Panc1 (cell line): Measurements from ENCODE around the gene ARHGAP31. TPM values are rescaled to one million over a fixed set of nuclear protein-coding genes. Genes with fewer than 3 reads are reported as not detected.

Experiments used
- ATAC-seq: fragments of 200-7000 bp; cut with Tn5 transposase; 2 replicates; pipeline ENCODE4 v1.9.1; 2020; ENCODE audit warnings: mild to moderate bottlenecking, moderate library complexity
- BruUV-seq: library from RNA; stranded (reverse); fragments of 400-500 nt; replicated peaks from 2 replicates; lab custom pipeline; 2021; lab: Mats Ljungman, UMichigan
- CTCF ChIA-PET: fragments of 300-600 bp; sonication (Branson Sonifier 250); formaldehyde crosslinking; loops from one replicate; lab custom pipeline; 2022; ENCODE audit warnings: antibody characterized with exemption; lab: Charles Lee
- POLR2A ChIA-PET: fragments of 300-600 bp; sonication (Branson Sonifier 250); formaldehyde crosslinking; loops from one replicate; lab custom pipeline; 2022; ENCODE audit warnings: antibody characterized with exemption; lab: Charles Lee
- DNase-seq: peaks from one replicate; pipeline ENCODE4 v3.0.0-alpha.2; 2010; ENCODE audit warnings: low read depth, low spot score
- H3K27ac ChIP-seq: 2 replicates; pipeline ENCODE4 v1.5.1; 2011; ENCODE audit warnings: mild to moderate bottlenecking, low read length, inconsistent platforms
- H3K27me3 ChIP-seq: fragments of 200-500 bp; sonication (Bioruptor generic); 2 replicates; pipeline ENCODE4 v1.6.0; 2014; ENCODE audit warnings: low read length, inconsistent platforms; ENCODE audit not compliant: control insufficient read depth, insufficient read depth
- H3K36me3 ChIP-seq: fragments of 200-500 bp; sonication (Bioruptor generic); 2 replicates; pipeline ENCODE4 v1.5.1; 2014; ENCODE audit warnings: inconsistent platforms, mild to moderate bottlenecking, low read length, moderate library complexity; ENCODE audit not compliant: control insufficient read depth, insufficient read depth
- H3K4me1 ChIP-seq: 2 replicates; pipeline ENCODE4 v1.5.1; 2011; ENCODE audit warnings: inconsistent platforms, mild to moderate bottlenecking, low read length, moderate library complexity; ENCODE audit not compliant: control insufficient read depth, insufficient read depth
- H3K4me3 ChIP-seq, 2 experiments: 2 replicates each; pipeline ENCODE4 v1.5.1; 2011 to 2012; ENCODE audit warnings: low read depth in 2 of 2, low read length in 2 of 2, mild to moderate bottlenecking in 2 of 2, inconsistent platforms in 1 of 2, moderate library complexity in 1 of 2
- H3K9me3 ChIP-seq: fragments of 200-500 bp; sonication (Bioruptor generic); 2 replicates; pipeline ENCODE4 v1.5.1; 2014; ENCODE audit warnings: low read depth, mild to moderate bottlenecking, inconsistent platforms, low read length, moderate library complexity; ENCODE audit not compliant: control insufficient read depth, insufficient read depth
- CTCF ChIP-seq: fragments of 450-650 bp; IDR thresholded peaks from 2 replicates; pipeline ENCODE4 v1.5.1; 2017; ENCODE audit warnings: mild to moderate bottlenecking
- POLR2AphosphoS5 ChIP-seq: IDR thresholded peaks from 2 replicates; pipeline ENCODE4 v1.6.1; 2012; ENCODE audit warnings: mild to moderate bottlenecking, low read depth, low read length, moderate library complexity
- REST ChIP-seq, 2 experiments: IDR thresholded peaks; 2 replicates each; pipeline ENCODE4 v1.6.1; 2011 to 2012; ENCODE audit warnings: low read depth in 2 of 2, control low read depth in 1 of 2, low read length in 1 of 2, mild to moderate bottlenecking in 1 of 2, moderate library complexity in 1 of 2; ENCODE audit not compliant: insufficient read depth in 1 of 2
- SIN3A ChIP-seq: IDR thresholded peaks from 2 replicates; pipeline ENCODE4 v1.6.1; 2012; ENCODE audit warnings: low read depth, mild to moderate bottlenecking, low read length, moderate library complexity, borderline replicate concordance; ENCODE audit not compliant: insufficient read depth
- TCF7L2 ChIP-seq: IDR thresholded peaks from 2 replicates; pipeline ENCODE4 v1.6.1; 2011; ENCODE audit warnings: mild to moderate bottlenecking, low read depth, low read length, inconsistent platforms
- in situ Hi-C: cut with HindIII; loops from 2 replicates; pipeline ENCODE4 v1.10.0; 2016; ENCODE audit warnings: low sequenced_read_pairs, low pct_unique_long_range_greater_than_20kb
- intact Hi-C: fragments of 100-400 bp; cut with micrococcal nuclease; formaldehyde crosslinking; loops from one replicate; pipeline ENCODE4 v1.10.0; 2022; ENCODE audit not compliant: unreplicated experiment
- total RNA-seq: library from RNA; stranded (reverse); gene quantifications from one replicate; pipeline ENCODE4 v1.2.1, GENCODE V29; 2021; ENCODE audit not compliant: unreplicated experiment

Gene ARHGAP31
- total RNA-seq, 1 experiment from 2014 or later = 7.6 TPM

GRCh38 chr3:119308355-119308754, 14.2 kb downstream of the ARHGAP31 start:
- DNase-seq (no peak), ATAC-seq (no peak)
- CTCF ChIA-PET = no interaction called here
- POLR2A ChIA-PET = no interaction called here
- H3K9me3 ChIP-seq = no peaks in the 10 kb centered on the region
- in situ Hi-C loops (no loop called here), intact Hi-C loops (no loop called here)
- no peak overlapping the region for H3K4me3 ChIP-seq
- H3K27ac ChIP-seq = no peak overlapping the region
- no peaks in the 10 kb centered on the region for H3K4me1 ChIP-seq
- no TSS peak for BruUV-seq
- no peaks in the 10 kb centered on the region for H3K27me3 ChIP-seq
- no peaks in the 10 kb centered on the region for H3K36me3 ChIP-seq
- TF ChIP-seq TCF7L2 (no peak), CTCF (no peak), POLR2AphosphoS5 (no peak), REST (IDR thresholded peaks at IDR 0.05; ENCODE audit: insufficient read depth in 1 of 2, low read depth in 2 of 2, low read length in 1 of 2) (no peak), SIN3A (no peak)

- Histone ChIP-seq H3K9me3 (no peaks in the 10 kb centered on the region), H3K36me3 (no peaks in the 10 kb centered on the region), H3K4me1 (no peaks in the 10 kb centered on the region), H3K27ac (no peak overlapping the region), H3K27me3 (no peaks in the 10 kb centered on the region), H3K4me3 (no peak overlapping the region)
- DNase-seq (no peak), ATAC-seq (no peak)
- TF ChIP-seq SIN3A (no peak), CTCF (no peak), POLR2AphosphoS5 (no peak), REST (IDR thresholded peaks at IDR 0.05; ENCODE audit: insufficient read depth in 1 of 2, low read depth in 2 of 2, low read length in 1 of 2) (no peak), TCF7L2 (no peak)
- in situ Hi-C loops = no loop called here
- intact Hi-C loops = no loop called here
- no TSS peak for BruUV-seq
- ChIA-PET POLR2A (no interaction called here), CTCF (no interaction called here)
Measured at GRCh38 chr3:119309591-119309990, 15.4 kb downstream of the ARHGAP31 start.
